Measurements from ENCODE around the gene HHATL.

Gene HHATL

DNA sequence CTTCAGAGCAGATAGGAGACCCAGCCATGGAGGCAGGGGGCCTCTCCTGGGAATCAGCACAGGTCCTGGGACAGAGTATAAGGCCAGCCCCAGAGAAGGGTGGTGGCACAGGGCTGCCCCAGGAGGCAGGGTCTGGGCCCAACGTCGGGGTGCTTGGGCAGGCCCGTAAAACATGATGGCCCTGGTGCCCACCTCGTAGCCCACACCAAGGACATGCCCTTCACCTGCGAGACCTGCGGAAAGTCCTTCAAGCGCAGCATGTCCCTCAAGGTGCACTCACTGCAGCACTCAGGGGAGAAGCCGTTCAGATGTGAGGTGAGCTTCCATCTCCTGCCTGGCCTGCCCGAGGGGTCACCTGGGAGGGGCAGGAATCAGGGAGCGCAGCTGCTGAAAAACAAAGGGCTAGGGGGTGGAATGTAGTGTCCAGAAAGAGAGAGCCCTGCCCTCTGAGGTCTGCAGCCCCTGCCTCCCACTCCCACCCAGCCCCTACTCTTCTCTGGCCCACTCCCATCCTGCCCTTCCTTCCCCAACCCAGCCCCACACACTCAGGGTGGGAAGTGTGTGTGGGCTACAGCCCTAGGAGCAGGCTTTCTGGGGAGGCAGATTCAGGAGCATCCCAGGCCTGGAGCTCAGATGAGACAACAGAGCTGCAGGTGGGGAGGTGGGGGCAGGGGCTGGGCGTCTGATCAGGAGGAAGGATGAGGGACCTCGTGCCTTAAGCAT is 39.6 kb downstream of the HHATL start:
- DNase-seq = no peak

GRCh38 chr3:42662037-42662812 is 40.4 kb downstream of the HHATL start:
- no peak for DNase-seq

DNA sequence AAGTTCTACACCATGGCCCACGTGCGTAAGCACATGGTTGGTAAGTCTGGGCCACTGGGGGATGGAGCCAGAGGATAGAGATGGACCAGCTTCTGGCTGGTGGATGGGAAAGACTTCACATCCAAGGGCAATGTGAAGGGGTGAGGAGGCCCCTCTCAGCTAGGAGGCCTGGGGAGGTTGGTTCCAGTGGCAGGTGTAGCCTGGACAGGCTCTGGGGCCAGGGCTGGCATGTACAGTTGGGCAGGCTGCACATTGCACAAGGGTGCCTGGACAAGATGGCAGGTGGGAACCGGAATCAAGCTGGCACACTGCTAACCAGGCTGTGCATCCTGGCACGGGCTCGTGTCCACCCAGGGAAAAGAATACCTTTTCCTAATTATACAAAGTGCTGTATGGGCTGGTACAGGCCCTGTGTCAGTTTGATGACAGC is 41.0 kb downstream of the HHATL start:
- no peak for DNase-seq

- DNase-seq = no peak
Observed at GRCh38 chr3:42660898-42661297, 41.7 kb downstream of the HHATL start.

GRCh38 chr3:42660131-42660715 is 42.4 kb downstream of the HHATL start:
- DNase-seq = no peak

GRCh38 chr3:42659451-42660130 is 43.0 kb downstream of the HHATL start:
- DNase-seq = no peak

DNA sequence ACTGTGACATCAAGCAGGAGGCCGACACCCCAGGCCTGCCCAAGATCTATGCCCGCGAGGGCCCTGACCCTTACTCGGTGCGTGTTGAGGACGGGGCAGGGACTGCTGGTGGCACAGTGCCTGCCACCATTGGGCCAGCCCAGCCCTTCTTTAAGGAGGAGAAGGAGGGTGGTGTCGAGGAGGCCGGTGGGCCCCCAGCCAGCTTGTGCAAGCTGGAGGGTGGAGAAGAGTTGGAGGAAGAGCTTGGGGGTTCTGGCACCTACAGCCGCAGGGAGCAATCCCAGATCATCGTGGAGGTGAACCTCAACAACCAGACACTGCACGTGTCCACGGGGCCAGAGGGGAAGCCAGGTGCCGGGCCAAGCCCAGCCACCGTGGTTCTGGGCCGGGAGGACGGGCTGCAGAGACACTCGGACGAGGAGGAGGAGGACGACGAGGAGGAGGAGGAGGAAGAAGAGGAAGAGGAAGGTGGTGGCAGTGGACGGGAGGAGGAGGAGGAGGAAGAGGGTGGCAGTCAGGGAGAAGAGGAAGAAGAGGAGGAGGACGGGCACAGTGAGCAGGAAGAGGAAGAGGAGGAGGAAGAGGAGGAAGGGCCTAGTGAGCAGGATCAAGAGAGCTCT is 43.7 kb downstream of the HHATL start:
- DNase-seq = no peak

- DNase-seq = no peak
Observed at GRCh38 chr3:42658091-42658770, 44.4 kb downstream of the HHATL start.

DNA sequence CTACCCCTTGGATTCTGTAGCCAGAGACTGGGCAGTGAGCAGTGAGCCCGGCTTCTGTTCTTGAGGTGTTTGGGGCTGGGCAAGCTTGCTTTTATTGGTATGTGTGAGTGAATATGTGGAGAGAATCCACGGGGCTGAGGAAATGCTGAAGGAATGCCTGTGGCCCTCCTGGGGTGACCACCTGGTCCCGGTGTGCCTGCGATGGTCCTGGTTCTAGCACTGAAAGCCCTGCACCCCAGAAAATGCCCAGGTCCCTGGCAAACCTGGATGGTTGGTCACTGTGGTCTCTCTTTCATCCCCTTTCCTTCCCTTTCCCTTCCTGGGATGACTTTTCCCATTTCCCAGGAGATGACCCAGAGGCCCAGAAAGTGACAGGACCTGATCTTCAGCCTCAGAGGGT is 44.9 kb downstream of the HHATL start:
- DNase-seq = no peak

- DNase-seq = no peak
Observed at GRCh38 chr3:42656680-42657610, 45.7 kb downstream of the HHATL start.

- no peak for DNase-seq
Observed at GRCh38 chr3:42655980-42656679, 46.5 kb downstream of the HHATL start.

DNA sequence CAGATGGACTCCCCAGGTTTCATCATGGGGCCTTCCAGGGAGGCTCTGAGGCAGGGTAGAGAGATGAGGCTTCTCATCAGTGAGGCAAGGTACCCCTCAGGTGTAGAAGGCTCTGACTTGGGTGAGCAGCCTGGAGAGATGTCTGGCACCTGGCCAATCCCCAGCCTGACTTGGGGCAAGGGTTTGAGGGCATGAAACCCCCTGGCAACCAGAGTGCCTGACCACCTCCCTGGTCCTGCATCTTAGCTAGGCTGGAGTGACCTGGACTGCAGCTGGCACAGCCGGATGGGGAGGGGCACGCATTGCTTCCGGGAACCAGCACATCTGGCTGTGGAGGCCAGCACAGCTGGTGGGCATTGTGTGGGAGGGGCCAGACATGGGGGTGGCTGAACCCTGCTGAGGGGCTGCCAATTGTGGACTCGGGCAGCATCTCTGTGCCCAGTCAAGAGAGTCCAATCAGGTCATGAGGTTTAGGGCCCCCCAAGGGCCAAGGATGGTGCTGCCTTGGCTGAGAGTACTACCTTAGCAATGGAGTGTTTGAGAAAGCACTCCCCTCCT is 47.2 kb downstream of the HHATL start:
- no peak for DNase-seq

DNA sequence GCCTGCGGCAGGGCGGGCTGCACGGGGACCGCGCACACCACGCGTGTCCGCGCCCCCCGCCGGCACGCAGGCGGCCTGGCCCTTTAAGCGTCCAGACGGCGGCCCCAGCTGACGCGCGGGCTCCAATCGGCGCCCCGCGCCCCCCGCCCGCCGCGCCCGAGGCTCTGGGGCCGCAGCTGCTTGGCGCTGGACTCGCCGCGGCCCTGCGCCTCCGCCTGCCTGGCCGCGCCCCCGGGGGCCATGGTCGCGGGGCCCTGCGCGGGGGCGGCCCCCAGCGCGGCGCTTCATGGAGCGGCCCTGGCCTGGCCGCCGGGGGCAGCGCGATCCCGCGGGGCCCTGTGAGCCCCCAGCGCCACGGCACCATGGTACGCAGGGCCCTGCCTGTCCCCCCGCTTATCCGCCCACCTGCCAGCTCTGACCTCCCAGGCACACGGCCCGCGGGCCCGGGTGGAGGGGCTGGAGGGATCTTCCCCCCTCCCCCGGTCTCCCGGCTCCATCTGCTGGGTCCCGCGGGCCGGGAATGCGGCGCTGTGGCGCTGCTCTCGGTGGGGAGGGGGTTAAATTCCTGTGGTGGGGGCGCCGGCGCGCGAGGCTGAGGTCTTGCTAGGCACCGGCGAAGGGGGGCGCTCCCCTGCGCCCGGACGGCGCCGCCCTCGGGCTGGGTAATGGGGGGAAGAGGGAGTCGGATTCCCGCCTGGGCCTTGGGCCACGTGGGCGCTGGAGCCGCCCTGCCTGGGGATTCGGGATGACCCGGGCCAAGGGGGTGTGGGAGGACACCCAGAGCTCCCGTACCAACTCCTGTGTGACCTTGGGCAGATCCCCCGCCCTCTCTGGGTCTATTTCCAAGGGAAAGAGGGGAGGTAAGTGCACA is 48.0 kb downstream of the HHATL start:
- DNase-seq = no peak

DNA sequence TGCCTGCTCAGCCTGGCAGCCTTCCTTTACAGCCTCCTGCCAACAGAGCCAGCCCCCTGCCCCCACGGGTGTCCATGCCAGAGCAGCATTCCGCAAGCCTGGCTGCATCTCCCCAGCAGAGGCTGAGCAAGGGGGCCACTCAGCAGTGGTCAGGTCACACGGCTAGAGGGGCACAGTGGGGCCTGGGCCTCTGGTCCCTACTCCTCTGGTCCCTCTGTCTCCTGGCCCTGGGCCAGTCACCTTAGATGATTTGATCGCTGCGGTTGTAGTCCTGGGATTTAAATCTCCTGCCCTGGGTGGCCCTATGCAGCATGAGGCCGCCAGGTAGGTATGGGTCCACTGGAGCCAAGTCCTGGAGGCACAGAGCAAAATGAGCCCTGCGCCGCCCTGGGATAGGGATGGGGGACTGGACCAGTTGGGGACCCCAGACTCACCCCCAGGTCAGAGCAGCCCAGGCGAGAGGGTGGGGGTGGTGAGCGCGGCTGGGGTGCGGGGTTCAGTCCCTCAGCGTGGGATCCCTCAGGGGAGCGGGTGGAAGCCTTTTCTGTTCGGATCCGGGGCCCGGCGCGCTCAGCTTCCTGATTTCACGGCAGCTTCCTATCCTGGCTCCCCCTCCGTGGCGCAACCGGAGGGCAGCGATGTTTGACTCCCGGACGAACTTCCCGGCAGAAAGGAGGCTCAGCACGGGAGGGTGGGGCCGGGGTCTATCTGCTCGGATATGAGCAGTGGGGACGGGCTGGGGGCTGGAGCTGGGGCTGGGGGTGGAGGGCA is 48.9 kb downstream of the HHATL start, which contains the start of gene ZBTB47:
Gene ZBTB47, plus strand, starts transcription at position 138 of the 771 bp plus-strand sequence. CDS start 4,659 bp downstream, outside the sequence.
- DNase-seq = peak in 1 of 4 experiments; percentile 19

- DNase-seq = no peak
Observed at GRCh38 chr3:42653303-42653559, 49.4 kb downstream of the HHATL start.

- DNase-seq = no peak
Observed at GRCh38 chr3:42652611-42653302, 49.8 kb downstream of the HHATL start.

- DNase-seq = no peak
Observed at GRCh38 chr3:42652251-42652610, 50.4 kb downstream of the HHATL start.

Measured in activated naive CD4-positive, alpha-beta T cell (primary cell).